HCT116 (cell line): ENCODE measurements around the gene TREM2. TPM values are rescaled to one million over a fixed set of nuclear protein-coding genes. Genes with fewer than 3 reads are reported as not detected.

Experiments
- ATAC-seq: fragments of 200-7000 bp; cut with Tn5 transposase; 2 replicates; pipeline ENCODE4 v1.9.1; 2020; ENCODE audit warnings: mild to moderate bottlenecking, moderate library complexity
- BruUV-seq: library from RNA; stranded (reverse); fragments of 400-500 nt; replicated peaks from 2 replicates; lab custom pipeline; 2021; lab: Mats Ljungman, UMichigan
- CTCF ChIA-PET: fragments of 300-600 bp; sonication (Branson Sonifier 250); formaldehyde crosslinking; loops from one replicate; lab custom pipeline; 2021; ENCODE audit warnings: antibody characterized with exemption; lab: Charles Lee
- POLR2A ChIA-PET: fragments of 300-600, 350-600 bp; sonication (Branson Sonifier 250); formaldehyde crosslinking; loops from one replicate; lab custom pipeline; 2021; ENCODE audit warnings: antibody characterized with exemption; lab: Charles Lee
- RAD21 ChIA-PET, 2 experiments: fragments of 300-600 bp; sonication (Branson Sonifier 250); formaldehyde crosslinking; loops; one replicate each; lab custom pipeline; 2023; ENCODE audit warnings: low total read pairs in 2 of 2; ENCODE audit not compliant: uncharacterized antibody in 2 of 2, unreplicated experiment in 2 of 2, low non-redundant PET in 1 of 2; lab: Charles Lee
- DNase-seq: peaks from one replicate; pipeline ENCODE4 v3.0.0-alpha.2; 2010; ENCODE audit warnings: low read depth, low spot score
- H2AFZ ChIP-seq: fragments of 200-600 bp; shearing (Covaris generic), sonication (generic); 2 replicates; pipeline ENCODE4 v1.6.1; 2017; ENCODE audit warnings: low read depth, mixed run types, mixed read lengths, antibody characterized with exemption, low read length; ENCODE audit not compliant: poor library complexity, severe bottlenecking
- H3K27ac ChIP-seq: 2 replicates; pipeline ENCODE4 v1.5.1; 2012; ENCODE audit warnings: low read depth, low read length
- H3K27me3 ChIP-seq: fragments of 200-600 bp; sonication (generic); 2 replicates; pipeline ENCODE4 v1.6.1; 2016; ENCODE audit warnings: mixed run types, low read length, mixed read lengths; ENCODE audit not compliant: insufficient read depth
- H3K36me3 ChIP-seq, 2 experiments: fragments of 200-500 bp in 1 of 2; fragments of 200-600 bp in 1 of 2; sonication (Bioruptor generic) in 1 of 2; sonication (generic) in 1 of 2; 2 replicates each; pipeline versions ENCODE4 v1.5.1 to v1.6.1; 2014 to 2016; ENCODE audit warnings: low read length in 2 of 2, inconsistent platforms in 1 of 2, mixed read lengths in 1 of 2, mixed run types in 1 of 2; ENCODE audit not compliant: insufficient read depth in 2 of 2, control insufficient read depth in 1 of 2
- H3K4me1 ChIP-seq, 2 experiments: fragments of 200-600 bp in 1 of 2; sonication (generic) in 1 of 2; 2 replicates each; pipeline versions ENCODE4 v1.5.1 to v1.6.1; 2012 to 2017; ENCODE audit warnings: low read length in 2 of 2, inconsistent platforms in 1 of 2, mild to moderate bottlenecking in 1 of 2, mixed read lengths in 1 of 2, mixed run types in 1 of 2, moderate library complexity in 1 of 2; ENCODE audit not compliant: insufficient read depth in 2 of 2, control insufficient read depth in 1 of 2
- H3K4me2 ChIP-seq: fragments of 200-600 bp; sonication (generic); 2 replicates; pipeline ENCODE4 v1.6.1; 2017; ENCODE audit warnings: mixed run types, low read length, mixed read lengths
- H3K4me3 ChIP-seq, 2 experiments: fragments of 200-600 bp in 1 of 2; sonication (generic) in 1 of 2; replicated peaks in 1 of 2; 2 replicates each; pipeline ENCODE4 v1.5.1; 2011 to 2016; ENCODE audit warnings: low read length in 2 of 2, control low read depth in 1 of 2, low read depth in 1 of 2, mild to moderate bottlenecking in 1 of 2, mixed read lengths in 1 of 2, mixed run types in 1 of 2
- H3K79me2 ChIP-seq: fragments of 200-600 bp; sonication (generic); 2 replicates; pipeline ENCODE4 v1.6.1; 2017; ENCODE audit warnings: mild to moderate bottlenecking, mixed run types, low read length, moderate library complexity, mixed read lengths; ENCODE audit not compliant: insufficient read depth
- H3K9ac ChIP-seq: fragments of 200-600 bp; sonication (generic); 2 replicates; pipeline ENCODE4 v1.6.1; 2016; ENCODE audit warnings: low read length, mixed read lengths
- H3K9me2 ChIP-seq: fragments of 200-600 bp; sonication (generic), shearing (Covaris generic); 2 replicates; pipeline ENCODE4 v1.6.1; 2017; ENCODE audit warnings: mixed run types, mild to moderate bottlenecking, moderate library complexity; ENCODE audit not compliant: insufficient read depth
- H3K9me3 ChIP-seq, 2 experiments: fragments of 200-500 bp in 1 of 2; fragments of 200-600 bp in 1 of 2; sonication (Bioruptor generic) in 1 of 2; sonication (generic) in 1 of 2; 2 replicates each; pipeline ENCODE4 v1.6.1; 2014 to 2017; ENCODE audit warnings: low read length in 2 of 2, mixed read lengths in 2 of 2, inconsistent platforms in 1 of 2, low read depth in 1 of 2, mild to moderate bottlenecking in 1 of 2, mixed run types in 1 of 2, moderate library complexity in 1 of 2; ENCODE audit not compliant: control insufficient read depth in 1 of 2, insufficient read depth in 1 of 2
- H4K20me1 ChIP-seq: fragments of 200-600 bp; sonication (generic), shearing (Covaris generic); 2 replicates; pipeline ENCODE4 v1.6.1; 2017; ENCODE audit warnings: mixed run types, mild to moderate bottlenecking, moderate library complexity; ENCODE audit not compliant: insufficient read depth
- ATF3 ChIP-seq: IDR thresholded peaks from 2 replicates; pipeline ENCODE4 v1.6.1; 2012
- CEBPB ChIP-seq: IDR thresholded peaks from 2 replicates; pipeline ENCODE4 v1.6.1; 2012; ENCODE audit warnings: low read depth
- CTCF ChIP-seq, 3 experiments: fragments of 200-600 bp in 1 of 3; sonication (generic) in 1 of 3; IDR thresholded peaks in 2 of 3; conservative IDR thresholded peaks in 1 of 3; 2 replicates each; pipeline ENCODE4 v1.5.1; 2012 to 2017; ENCODE audit warnings: low read depth in 2 of 3, low read length in 2 of 3, antibody characterized with exemption in 1 of 3, borderline replicate concordance in 1 of 3, control low read depth in 1 of 3, mild to moderate bottlenecking in 1 of 3, mixed read lengths in 1 of 3, mixed run types in 1 of 3, moderate library complexity in 1 of 3; ENCODE audit not compliant: insufficient read depth in 1 of 3
- EGR1 ChIP-seq: IDR thresholded peaks from 2 replicates; pipeline ENCODE4 v1.6.1; 2012; ENCODE audit warnings: low read depth
- ELF1 ChIP-seq: IDR thresholded peaks from 2 replicates; pipeline ENCODE4 v1.6.1; 2012; ENCODE audit warnings: low read depth, borderline replicate concordance
- EZH2 ChIP-seq: fragments of 200-600 bp; sonication (generic); IDR thresholded peaks from 2 replicates; pipeline ENCODE4 v1.6.1; 2017; ENCODE audit warnings: antibody characterized with exemption, mixed run types
- EZH2phosphoT487 ChIP-seq: fragments of 200-600 bp; IDR thresholded peaks from 2 replicates; pipeline ENCODE4 v1.6.1; 2018; ENCODE audit warnings: antibody characterized with exemption, borderline replicate concordance
- JUND ChIP-seq: IDR thresholded peaks from 2 replicates; pipeline ENCODE4 v1.6.1; 2012
- POLR2A ChIP-seq: IDR thresholded peaks from 2 replicates; pipeline ENCODE4 v1.7.0; 2011; ENCODE audit warnings: borderline replicate concordance; ENCODE audit not compliant: insufficient read depth, insufficient read length; ENCODE audit errors: extremely low read depth
- POLR2AphosphoS5 ChIP-seq: IDR thresholded peaks from 2 replicates; pipeline ENCODE4 v1.6.1; 2011; ENCODE audit warnings: mild to moderate bottlenecking, low read depth, low read length, moderate library complexity
- RAD21 ChIP-seq: IDR thresholded peaks from 2 replicates; pipeline ENCODE4 v1.6.1; 2012; ENCODE audit warnings: low read depth, mild to moderate bottlenecking
- SIN3A ChIP-seq: IDR thresholded peaks from 2 replicates; pipeline ENCODE4 v1.6.1; 2012; ENCODE audit warnings: low read depth
- SRF ChIP-seq: IDR thresholded peaks from 2 replicates; pipeline ENCODE4 v1.6.1; 2012; ENCODE audit warnings: low read depth
- YY1 ChIP-seq: IDR thresholded peaks from 2 replicates; pipeline ENCODE4 v1.6.1; 2011; ENCODE audit warnings: low read length, low read depth, moderate library complexity, mild to moderate bottlenecking; ENCODE audit not compliant: insufficient replicate concordance; ENCODE audit errors: extremely low read depth
- ZNF274 ChIP-seq: fragments of 200-500 bp; sonication (Bioruptor generic); IDR thresholded peaks from 2 replicates; pipeline ENCODE4 v1.6.1; 2014; ENCODE audit warnings: mild to moderate bottlenecking, low read depth, low read length, inconsistent platforms
- intact Hi-C: fragments of 100-400 bp; cut with micrococcal nuclease; formaldehyde crosslinking; loops from 2 replicates; pipeline ENCODE4 v1.10.0; 2022
- total RNA-seq: library from RNA; stranded (reverse); gene quantifications from one replicate; pipeline ENCODE4 v1.2.1, GENCODE V29; 2021; ENCODE audit not compliant: unreplicated experiment
- TF ChIP-seq, protein P1 (sequence below): IDR thresholded peaks from 2 replicates; pipeline ENCODE4 v1.6.1; 2011; ENCODE audit warnings: mild to moderate bottlenecking, low read length, moderate library complexity; ENCODE audit not compliant: insufficient replicate concordance; ENCODE audit errors: extremely low read depth

The TREM2 gene
- total RNA-seq, 1 experiment from 2014 or later = not detected

- TF ChIP-seq YY1 (no peak), JUND (no peak), CEBPB (no peak), EZH2phosphoT487 (no peak), POLR2AphosphoS5 (no peak), ZNF274 (no peak)
- TF ChIP-seq, protein P1, sequence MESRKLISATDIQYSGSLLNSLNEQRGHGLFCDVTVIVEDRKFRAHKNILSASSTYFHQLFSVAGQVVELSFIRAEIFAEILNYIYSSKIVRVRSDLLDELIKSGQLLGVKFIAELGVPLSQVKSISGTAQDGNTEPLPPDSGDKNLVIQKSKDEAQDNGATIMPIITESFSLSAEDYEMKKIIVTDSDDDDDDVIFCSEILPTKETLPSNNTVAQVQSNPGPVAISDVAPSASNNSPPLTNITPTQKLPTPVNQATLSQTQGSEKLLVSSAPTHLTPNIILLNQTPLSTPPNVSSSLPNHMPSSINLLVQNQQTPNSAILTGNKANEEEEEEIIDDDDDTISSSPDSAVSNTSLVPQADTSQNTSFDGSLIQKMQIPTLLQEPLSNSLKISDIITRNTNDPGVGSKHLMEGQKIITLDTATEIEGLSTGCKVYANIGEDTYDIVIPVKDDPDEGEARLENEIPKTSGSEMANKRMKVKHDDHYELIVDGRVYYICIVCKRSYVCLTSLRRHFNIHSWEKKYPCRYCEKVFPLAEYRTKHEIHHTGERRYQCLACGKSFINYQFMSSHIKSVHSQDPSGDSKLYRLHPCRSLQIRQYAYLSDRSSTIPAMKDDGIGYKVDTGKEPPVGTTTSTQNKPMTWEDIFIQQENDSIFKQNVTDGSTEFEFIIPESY = no peak
Observed at GRCh38 chr6:41153992-41154625, 8.8 kb downstream of the TREM2 start, which contains the start of gene TREML1 (continued).

GRCh38 chr6:41153451-41153850 lies 9.5 kb downstream of the TREM2 start:
- no peak overlapping the region for H2AFZ ChIP-seq
- H3K27me3 ChIP-seq = peaks cover 9% of the 10 kb centered on the region; the same call in 1 of the 2 replicates
- H3K9me3 ChIP-seq = no peaks in the 10 kb centered on the region
- no peak overlapping the region for H3K9ac ChIP-seq
- H3K27ac ChIP-seq = no peak overlapping the region
- CTCF ChIA-PET = no interaction called here
- no peak for DNase-seq
- H3K4me3 ChIP-seq = no peak overlapping the region
- intact Hi-C loops = no loop called here
- no peaks in the 10 kb centered on the region for H3K4me1 ChIP-seq
- POLR2A ChIA-PET = no interaction called here
- RAD21 ChIA-PET = no interaction called here
- H3K4me2 ChIP-seq = no peak overlapping the region
- BruUV-seq = no TSS peak
- no peaks in the 10 kb centered on the region for H4K20me1 ChIP-seq
- H3K79me2 ChIP-seq = no peaks in the 10 kb centered on the region
- no peak for ATAC-seq
- no peaks in the 10 kb centered on the region for H3K36me3 ChIP-seq
- no peaks in the 10 kb centered on the region for H3K9me2 ChIP-seq
- TF ChIP-seq SRF (no peak), JUND (no peak), EZH2 (no peak), ZNF274 (no peak), EZH2phosphoT487 (no peak), EGR1 (no peak), YY1 (no peak), ELF1 (no peak), CEBPB (no peak), POLR2AphosphoS5 (no peak), ATF3 (no peak), POLR2A (no peak), CTCF (IDR thresholded peaks at IDR 0.05 in 2 of 3, conservative IDR thresholded peaks at IDR 0.05 in 1 of 3; ENCODE audit: borderline replicate concordance in 1 of 3, insufficient read depth in 1 of 3, low read depth in 2 of 3, low read length in 2 of 3) (no peak), RAD21 (no peak), SIN3A (no peak)
- TF ChIP-seq, protein P1 = no peak
